Measurements from ENCODE around the gene SPHK2.
A peak's percentile ranks its signal among the peaks of the same experiment; 100 is the strongest.

Gene SPHK2

DNA sequence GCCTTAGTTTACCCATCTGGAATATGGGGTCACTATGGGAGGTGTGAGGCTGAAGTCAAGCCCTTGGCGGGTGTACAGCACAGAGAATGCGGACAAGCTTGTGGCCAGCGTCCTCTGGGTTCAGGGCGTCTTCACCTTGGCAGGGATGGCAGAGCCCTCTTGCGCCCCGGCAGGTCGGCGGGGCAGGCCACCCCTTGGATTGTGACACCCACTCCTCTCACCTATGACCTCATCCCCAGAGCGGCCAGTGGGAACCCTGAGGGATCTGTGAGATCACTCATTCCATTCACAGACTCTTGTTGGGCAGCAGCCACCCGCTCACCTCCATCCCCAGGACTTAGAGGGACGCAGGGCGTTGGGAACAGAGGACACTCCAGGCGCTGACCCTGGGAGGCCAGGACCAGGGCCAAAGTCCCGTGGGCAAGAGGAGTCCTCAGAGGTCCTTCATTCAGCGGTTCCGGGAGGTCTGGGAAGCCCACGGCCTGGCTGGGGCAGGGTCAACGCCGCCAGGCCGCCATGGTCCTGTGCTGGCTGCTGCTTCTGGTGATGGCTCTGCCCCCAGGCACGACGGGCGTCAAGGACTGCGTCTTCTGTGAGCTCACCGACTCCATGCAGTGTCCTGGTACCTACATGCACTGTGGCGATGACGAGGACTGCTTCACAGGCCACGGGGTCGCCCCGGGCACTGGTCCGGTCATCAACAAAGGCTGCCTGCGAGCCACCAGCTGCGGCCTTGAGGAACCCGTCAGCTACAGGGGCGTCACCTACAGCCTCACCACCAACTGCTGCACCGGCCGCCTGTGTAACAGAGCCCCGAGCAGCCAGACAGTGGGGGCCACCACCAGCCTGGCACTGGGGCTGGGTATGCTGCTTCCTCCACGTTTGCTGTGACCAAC, 12.6 kb upstream of the SPHK2 start, which contains the start of gene SPACA4:
Gene SPACA4 (plus strand): TSS at position 280 of the 896 bp plus-strand sequence. CDS start 237 bp downstream, at position 517.
- DNase-seq, result no peak

DNA sequence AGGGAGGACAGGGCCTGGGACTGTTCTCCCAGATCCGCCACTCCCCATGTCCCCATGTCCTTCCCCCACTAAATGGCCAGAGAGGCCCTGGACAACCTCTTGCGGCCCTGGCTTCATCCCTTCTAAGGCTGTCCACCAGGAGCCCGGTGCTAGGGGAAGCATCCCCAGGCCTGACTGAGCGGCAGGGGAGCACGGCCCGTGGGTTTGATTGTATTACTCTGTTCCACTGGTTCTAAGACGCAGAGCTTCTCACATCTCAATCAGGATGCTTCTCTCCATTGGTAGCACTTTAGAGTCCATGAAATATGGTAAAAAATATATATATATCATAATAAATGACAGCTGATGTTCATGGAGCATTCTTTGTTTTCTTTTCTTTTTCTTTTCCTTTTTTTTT, 11.9 kb upstream of the SPHK2 start:
- DNase-seq, result no peak

DNA sequence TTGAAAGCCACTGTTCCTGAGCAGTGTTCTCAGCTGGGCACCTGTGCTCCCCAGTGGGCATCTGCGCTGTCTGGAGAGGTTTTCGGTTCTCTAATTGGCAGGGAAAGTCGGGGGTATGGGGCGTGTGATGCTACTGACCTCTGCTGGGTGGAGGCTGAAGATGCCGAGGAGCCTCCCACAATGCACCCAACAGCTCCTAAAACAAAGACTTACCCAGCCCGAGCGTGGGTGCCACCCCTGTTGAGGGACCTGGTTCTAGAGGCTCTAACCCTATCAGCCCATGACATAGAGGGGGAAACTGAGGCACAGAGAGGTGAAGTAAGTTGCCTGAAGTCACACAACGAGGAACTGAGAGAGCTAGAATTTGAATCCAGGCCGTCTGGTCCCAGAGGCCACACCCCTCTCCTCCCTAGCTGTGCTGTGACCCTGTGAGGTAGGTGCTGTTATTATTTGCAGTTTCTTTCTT, 10.5 kb upstream of the SPHK2 start:
- DNase-seq, result peak; percentile 62

DNA sequence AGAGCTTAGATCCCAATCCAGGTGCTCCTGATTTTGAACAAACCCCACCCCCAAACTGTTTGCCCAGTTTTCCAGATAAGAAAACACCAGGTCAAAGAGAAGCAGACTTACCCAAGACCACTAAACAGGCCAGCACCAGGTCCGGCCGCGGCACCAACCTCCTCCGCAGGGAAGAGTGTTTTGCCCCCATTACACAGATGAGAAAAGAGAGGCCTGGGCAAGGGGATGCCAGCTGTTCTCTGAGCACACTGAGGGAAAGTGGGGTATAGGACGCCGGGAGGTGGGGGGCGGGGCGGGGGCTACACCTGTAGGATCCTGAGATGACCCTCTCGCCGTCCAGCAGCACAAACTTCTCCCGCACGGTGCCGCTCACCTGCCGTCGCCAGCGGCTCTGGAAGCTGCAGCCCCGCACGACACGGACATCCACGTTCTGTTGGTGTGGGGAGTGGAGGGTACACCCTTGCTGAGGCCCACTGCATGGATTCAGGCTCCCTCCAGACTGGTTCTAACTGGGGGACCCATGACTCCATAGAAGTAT, 9.7 kb upstream of the SPHK2 start:
- no peak for DNase-seq

DNA sequence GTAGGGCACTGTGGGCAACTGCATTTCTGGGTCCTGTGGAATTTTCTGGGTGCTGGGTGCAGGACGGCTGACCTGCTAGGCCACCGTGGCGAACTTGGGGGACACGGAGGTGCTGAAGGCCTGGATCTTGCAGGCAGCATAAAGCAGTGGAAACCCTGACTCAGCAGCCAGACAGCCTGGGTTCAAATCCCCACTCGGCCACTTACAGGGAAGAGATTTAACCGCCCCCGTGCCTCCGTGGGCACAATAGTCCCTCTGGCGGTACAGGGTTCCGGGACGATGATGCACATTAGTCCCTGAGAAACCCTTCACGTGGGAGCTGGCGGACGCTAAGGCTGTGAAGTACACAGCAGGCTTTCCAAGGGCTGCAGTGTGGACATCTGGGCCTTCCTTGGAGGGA, 7.4 kb upstream of the SPHK2 start:
- DNase-seq, result no peak

- no peak for DNase-seq
Measured at GRCh38 chr19:48613024-48613851, 6.1 kb upstream of the SPHK2 start.

DNA sequence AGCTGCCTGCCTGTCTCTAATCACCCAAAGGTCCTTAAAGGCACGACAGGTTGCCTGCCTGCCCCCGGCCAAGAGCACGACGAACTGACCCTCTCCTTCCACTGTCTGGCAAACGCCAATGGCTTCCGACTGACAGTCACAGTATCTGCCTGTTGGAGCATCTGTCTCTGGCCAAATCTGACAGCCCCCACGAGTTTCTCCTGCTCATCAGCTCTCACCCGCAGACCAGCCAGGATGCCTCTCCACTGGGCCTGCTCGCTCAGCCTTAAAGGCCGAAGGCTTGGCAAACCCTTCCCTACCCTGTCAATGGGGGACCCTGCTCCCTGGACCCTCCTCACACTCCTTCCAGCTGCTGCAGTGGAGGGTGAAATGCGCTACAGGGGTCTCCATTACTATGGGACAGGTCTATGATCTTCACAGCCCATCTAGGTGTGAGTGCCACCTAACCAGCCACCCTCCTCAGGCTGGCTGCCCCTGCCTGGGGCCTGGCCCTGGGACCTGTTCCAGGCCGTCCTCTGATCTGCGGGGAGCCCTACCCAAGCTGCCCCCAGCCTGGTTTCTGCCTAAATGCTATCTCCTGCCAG, 5.4 kb upstream of the SPHK2 start:
- DNase-seq, result no peak

GRCh38 chr19:48614436-48615230, 4.7 kb upstream of the SPHK2 start, which contains the start of gene FAM83E:
Gene FAM83E, minus strand, starts transcription at chr19:48615076. Its CDS starts 1,704 bp downstream, at chr19:48613372.
- no peak for DNase-seq

- no peak for DNase-seq
Measured at GRCh38 chr19:48615231-48616040, 3.9 kb upstream of the SPHK2 start.

GRCh38 chr19:48616041-48616436, 3.3 kb upstream of the SPHK2 start:
- DNase-seq, result no peak

GRCh38 chr19:48616491-48617056, 2.7 kb upstream of the SPHK2 start:
- DNase-seq, result no peak

- no peak for DNase-seq
Measured at GRCh38 chr19:48617146-48617937, 2.0 kb upstream of the SPHK2 start.

DNA sequence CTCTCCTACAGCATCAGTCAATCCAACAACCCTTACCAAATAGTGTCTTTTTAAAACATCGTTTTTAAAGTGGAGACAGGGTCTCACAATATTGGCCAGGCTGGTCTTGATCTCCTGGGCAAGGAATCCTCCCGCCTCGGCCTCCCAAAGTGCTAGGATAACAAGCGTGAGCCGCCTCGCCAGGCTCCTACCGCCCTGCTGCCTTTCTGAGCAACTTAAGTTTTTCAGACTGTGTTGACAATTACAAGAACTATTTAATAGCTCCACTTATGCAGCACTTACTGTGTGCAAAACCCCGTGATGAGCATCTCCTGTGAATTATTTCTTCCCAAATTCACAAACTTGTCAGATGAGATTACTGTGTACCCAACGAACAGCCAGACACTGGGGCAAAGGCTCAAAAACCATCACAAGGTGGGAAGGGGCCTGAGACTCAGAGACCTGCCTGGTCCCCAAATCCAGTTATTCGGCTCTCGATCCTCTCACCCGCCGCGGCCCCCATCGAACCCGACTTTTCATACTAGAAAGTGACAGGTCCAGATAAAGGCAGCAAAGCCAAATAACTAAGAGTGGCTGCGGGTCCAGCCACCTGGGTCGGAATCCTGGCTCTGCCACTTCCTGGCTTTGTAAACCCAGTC, 909 bp upstream of the SPHK2 start:
- no peak for DNase-seq

DNA sequence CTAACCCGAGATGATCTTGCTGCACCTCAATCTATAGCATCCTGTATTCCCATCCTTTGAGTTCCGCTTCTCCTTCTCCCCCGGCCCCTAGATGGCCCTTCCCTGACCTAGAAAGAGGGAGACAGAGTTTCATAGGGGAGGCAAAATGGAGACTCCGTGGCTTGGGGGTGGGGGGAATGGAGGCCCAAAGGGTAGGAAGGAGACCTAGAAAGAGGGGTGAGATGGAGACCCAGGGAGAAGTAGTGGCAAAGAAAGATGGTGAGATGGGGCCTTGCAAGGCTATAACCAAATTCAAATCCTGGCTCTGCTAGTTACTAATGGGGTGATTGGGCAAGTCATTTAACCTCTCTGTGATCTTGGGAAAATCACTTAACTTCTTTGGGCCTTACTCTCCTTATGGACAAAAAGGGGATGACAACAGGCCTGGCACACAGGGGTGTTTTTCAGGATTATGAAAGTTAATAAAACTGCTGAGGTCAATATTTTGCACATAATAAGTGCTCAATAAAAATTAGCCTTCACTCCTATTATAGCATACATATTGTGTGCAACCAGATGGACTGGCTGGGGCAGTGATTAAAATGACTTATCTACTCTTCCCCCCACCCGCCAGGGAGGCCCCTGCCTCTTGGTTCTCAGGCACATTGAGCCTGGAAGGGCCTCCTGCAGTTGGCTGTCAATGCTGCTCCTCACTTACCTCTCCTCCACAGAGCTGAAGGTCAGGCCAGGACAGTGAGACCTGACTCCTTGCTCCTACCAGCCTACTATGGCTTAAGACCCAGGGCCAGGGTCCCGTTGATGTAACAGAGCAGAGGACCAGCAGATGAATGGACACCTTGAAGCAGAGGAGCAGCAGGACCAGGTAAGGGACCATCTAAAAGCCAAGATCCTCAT, 633 bp downstream of the SPHK2 start:
- no peak for DNase-seq

GRCh38 chr19:48623556-48624066, 4.3 kb downstream of the SPHK2 start:
- DNase-seq, result no peak

- DNase-seq, result peak; percentile 98
Measured at GRCh38 chr19:48624067-48624594, 4.8 kb downstream of the SPHK2 start.

GRCh38 chr19:48624791-48625723, 5.8 kb downstream of the SPHK2 start:
- DNase-seq, result no peak

All from NCI-H1694 (cell line).